ENCODE data around the gene PARP3. TPM values are rescaled to one million over a fixed set of nuclear protein-coding genes. Genes with fewer than 3 reads are reported as not detected.

PARP3 gene
- total RNA-seq, 1 donor from 2014 or later = 7.9 TPM

DNA sequence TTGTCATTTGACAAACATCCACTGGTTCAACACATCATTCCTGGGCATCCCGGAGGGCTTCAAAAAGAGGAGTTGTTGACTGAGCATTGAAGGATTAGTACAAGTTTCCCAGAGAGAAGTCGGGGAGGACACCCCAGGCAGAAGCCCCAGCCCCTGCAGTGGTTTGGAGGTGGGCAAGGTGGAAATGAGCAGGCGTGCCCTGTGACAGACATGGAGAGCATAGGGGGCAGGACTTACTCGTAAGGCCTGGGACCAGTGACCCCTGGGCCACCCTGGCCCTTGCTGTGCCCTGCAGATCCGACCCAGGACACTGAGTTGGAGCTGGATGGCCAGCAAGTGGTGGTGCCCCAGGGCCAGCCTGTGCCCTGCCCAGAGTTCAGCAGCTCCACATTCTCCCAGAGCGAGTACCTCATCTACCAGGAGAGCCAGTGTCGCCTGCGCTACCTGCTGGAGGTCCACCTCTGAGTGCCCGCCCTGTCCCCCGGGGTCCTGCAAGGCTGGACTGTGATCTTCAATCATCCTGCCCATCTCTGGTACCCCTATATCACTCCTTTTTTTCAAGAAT lies 5.9 kb downstream of the PARP3 start:
- H3K27me3 Mint-ChIP-seq = peaks cover 22% of the 10 kb centered on the region
- TF ChIP-seq, protein P1, sequence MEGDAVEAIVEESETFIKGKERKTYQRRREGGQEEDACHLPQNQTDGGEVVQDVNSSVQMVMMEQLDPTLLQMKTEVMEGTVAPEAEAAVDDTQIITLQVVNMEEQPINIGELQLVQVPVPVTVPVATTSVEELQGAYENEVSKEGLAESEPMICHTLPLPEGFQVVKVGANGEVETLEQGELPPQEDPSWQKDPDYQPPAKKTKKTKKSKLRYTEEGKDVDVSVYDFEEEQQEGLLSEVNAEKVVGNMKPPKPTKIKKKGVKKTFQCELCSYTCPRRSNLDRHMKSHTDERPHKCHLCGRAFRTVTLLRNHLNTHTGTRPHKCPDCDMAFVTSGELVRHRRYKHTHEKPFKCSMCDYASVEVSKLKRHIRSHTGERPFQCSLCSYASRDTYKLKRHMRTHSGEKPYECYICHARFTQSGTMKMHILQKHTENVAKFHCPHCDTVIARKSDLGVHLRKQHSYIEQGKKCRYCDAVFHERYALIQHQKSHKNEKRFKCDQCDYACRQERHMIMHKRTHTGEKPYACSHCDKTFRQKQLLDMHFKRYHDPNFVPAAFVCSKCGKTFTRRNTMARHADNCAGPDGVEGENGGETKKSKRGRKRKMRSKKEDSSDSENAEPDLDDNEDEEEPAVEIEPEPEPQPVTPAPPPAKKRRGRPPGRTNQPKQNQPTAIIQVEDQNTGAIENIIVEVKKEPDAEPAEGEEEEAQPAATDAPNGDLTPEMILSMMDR (IDR thresholded peaks at IDR 0.05; ENCODE audit: unreplicated experiment) = no peak
- no peak overlapping the region for H3K4me3 Mint-ChIP-seq (ENCODE audit: low read depth)
- no peaks in the 10 kb centered on the region for H3K4me1 Mint-ChIP-seq (ENCODE audit: low read depth)
- H3K27ac Mint-ChIP-seq = no peak overlapping the region
- no peaks in the 10 kb centered on the region for H3K9me3 Mint-ChIP-seq (ENCODE audit: low read depth)
- DNase-seq (ENCODE audit: low spot score, unreplicated experiment) = no peak
- no peaks in the 10 kb centered on the region for H3K36me3 Mint-ChIP-seq (ENCODE audit: insufficient read depth)

DNA sequence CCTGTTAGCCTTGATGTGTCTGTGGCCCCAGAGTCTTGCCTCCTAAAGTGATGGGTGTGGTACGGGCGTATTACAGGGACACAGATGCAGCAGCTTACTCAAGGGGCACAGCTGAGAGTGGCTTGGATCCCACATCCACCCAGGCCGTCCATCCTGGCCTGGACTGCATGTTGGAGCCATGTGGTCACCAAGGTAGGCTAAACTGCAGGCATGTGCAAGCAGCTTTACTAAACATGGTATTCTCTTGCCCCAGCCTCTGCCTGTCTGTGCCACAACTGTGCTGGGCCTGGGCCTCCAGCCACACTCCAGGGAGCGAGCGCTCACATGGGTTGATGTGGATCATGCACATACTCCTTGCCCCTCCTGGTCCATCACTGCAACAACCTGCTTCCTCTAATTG lies 7.0 kb downstream of the PARP3 start:
- DNase-seq (ENCODE audit: low spot score, unreplicated experiment) = no peak
- H3K36me3 Mint-ChIP-seq (ENCODE audit: insufficient read depth) = no peaks in the 10 kb centered on the region
- peaks cover 32% of the 10 kb centered on the region for H3K27me3 Mint-ChIP-seq
- H3K4me1 Mint-ChIP-seq (ENCODE audit: low read depth) = no peaks in the 10 kb centered on the region
- TF ChIP-seq, protein P1 (IDR thresholded peaks at IDR 0.05; ENCODE audit: unreplicated experiment) = no peak
- no peaks in the 10 kb centered on the region for H3K9me3 Mint-ChIP-seq (ENCODE audit: low read depth)
- H3K4me3 Mint-ChIP-seq (ENCODE audit: low read depth) = no peak overlapping the region
- H3K27ac Mint-ChIP-seq = no peak overlapping the region

DNA sequence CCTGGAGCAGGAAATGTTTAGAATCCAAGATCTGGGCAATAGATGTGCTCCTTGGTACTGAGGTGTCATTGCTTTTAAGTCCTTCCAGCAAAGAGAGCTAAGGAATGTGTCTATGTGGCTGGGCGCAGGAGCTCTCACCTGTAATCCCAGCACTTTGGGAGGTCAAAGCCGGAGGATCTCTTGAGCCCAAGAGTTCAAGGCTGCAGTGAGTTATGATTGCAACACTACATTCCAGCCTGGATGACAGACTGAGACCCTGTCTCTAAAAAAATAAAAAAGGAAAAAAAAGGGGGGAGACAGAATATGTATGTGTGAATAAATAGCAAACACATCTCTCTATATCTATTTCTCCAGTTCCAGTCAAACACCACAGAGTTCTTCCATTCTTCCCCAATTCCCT lies 8.7 kb downstream of the PARP3 start:
- Mint-ChIP-seq H3K4me3 (ENCODE audit: low read depth) (no peak overlapping the region), H3K27ac (no peak overlapping the region), H3K36me3 (ENCODE audit: insufficient read depth) (no peaks in the 10 kb centered on the region), H3K4me1 (ENCODE audit: low read depth) (no peaks in the 10 kb centered on the region), H3K27me3 (peaks cover 43% of the 10 kb centered on the region), H3K9me3 (ENCODE audit: low read depth) (no peaks in the 10 kb centered on the region)
- no peak for DNase-seq (ENCODE audit: low spot score, unreplicated experiment)
- TF ChIP-seq, protein P1 (IDR thresholded peaks at IDR 0.05; ENCODE audit: unreplicated experiment) = no peak

DNA sequence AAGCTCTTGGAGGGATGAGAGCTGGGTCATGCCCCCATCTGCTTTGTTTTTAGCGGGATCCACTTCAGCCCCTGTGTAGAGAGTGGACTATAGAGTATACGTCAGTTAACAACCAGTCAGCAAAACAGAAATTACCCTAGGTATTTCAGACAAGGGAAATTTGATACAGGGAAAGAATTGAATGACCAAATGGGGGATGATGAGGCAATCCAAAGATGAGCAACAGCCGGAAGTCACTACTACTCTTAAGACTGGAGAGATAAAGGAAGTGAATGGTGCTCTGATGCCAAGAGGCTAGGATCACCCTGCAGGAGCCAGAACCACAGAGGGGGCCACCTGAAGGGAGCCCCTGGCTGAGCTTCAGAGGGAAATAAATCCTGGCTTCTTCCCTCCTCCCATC lies 11.3 kb downstream of the PARP3 start:
- no peak overlapping the region for H3K4me3 Mint-ChIP-seq (ENCODE audit: low read depth)
- no peaks in the 10 kb centered on the region for H3K9me3 Mint-ChIP-seq (ENCODE audit: low read depth)
- peaks cover 43% of the 10 kb centered on the region for H3K27me3 Mint-ChIP-seq
- H3K27ac Mint-ChIP-seq = no peak overlapping the region
- H3K4me1 Mint-ChIP-seq (ENCODE audit: low read depth) = no peaks in the 10 kb centered on the region
- no peak for DNase-seq (ENCODE audit: low spot score, unreplicated experiment)
- H3K36me3 Mint-ChIP-seq (ENCODE audit: insufficient read depth) = peaks cover 3% of the 10 kb centered on the region
- TF ChIP-seq, protein P1 (IDR thresholded peaks at IDR 0.05; ENCODE audit: unreplicated experiment) = no peak

DNA sequence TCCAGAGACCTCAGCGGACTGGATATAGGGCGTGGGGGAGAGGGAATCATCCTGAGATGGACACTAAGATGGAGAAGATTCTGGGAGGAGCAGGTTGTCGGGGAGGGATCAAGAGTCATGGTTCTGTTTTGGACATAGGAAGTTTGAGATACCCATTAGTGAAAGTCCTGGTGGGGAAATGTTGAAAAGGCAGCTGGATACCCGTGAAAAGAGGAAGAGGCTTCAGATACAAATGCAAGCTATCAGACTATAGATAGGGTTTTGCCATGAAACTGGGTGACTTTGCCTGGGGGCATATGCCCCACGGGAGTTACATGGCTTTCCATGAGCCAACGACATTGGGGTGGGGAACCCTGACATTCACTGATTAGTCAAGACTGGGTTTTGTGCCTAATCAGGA lies 11.9 kb downstream of the PARP3 start:
- Mint-ChIP-seq H3K4me3 (ENCODE audit: low read depth) (no peak overlapping the region), H3K27ac (no peak overlapping the region), H3K36me3 (ENCODE audit: insufficient read depth) (peaks cover 3% of the 10 kb centered on the region), H3K4me1 (ENCODE audit: low read depth) (no peaks in the 10 kb centered on the region), H3K9me3 (ENCODE audit: low read depth) (no peaks in the 10 kb centered on the region), H3K27me3 (peaks cover 43% of the 10 kb centered on the region)
- TF ChIP-seq, protein P1 (IDR thresholded peaks at IDR 0.05; ENCODE audit: unreplicated experiment) = no peak
- DNase-seq (ENCODE audit: low spot score, unreplicated experiment) = no peak

Measured in progenitor cell of endocrine pancreas (in vitro differentiated cells).